Measurements from ENCODE around the gene JTB.

JTB gene

GRCh38 chr1:153932156-153933131, 45.0 kb downstream of the JTB start:
- no peak for DNase-seq (ENCODE audit: low read depth)

DNA sequence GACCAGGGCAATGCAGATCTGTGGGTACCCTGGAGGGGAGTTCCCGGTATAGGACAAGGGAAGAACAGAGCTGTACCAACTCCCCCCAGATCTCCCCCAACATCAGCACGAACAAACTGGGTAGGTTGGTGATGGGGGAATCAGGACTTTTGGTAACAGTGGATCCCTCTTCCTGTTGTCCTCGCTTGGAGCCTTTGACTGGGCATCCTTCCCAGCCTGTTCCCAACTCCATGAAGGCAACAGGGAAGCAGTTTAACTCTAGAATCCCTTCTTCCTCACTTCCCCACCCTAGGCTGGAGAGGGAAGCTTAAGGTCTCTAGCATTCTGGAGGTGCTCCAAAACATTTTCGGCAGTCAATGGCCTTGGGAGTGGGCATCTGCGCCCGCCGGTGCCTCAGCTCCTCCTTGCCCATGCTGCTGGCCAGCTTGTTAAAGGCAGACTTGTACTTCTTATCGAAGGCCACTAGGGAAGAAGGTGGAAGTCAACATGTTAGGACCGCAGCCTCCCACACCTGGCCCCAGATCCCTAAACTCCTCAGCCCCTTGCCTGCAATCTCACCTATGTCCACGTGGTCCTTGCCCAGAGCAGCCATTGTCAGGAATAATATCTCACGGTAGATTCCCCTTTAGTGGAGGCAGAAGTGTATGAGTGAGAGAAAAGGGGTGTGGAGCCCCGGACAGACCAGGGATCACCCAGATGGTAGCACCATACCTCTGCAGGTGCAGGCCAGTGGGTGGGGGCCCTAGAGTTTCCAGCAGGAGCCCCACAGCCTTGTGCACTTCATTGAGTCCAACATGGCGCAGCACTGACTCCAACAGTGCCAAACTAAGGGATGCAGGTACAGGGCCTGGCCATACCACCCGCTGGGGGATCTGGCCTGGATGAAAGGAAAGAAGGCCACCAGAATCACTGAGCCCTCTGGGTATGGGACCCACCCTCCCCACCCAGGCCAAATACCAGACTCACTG, 47.2 kb downstream of the JTB start:
- no peak for DNase-seq (ENCODE audit: low read depth)

DNA sequence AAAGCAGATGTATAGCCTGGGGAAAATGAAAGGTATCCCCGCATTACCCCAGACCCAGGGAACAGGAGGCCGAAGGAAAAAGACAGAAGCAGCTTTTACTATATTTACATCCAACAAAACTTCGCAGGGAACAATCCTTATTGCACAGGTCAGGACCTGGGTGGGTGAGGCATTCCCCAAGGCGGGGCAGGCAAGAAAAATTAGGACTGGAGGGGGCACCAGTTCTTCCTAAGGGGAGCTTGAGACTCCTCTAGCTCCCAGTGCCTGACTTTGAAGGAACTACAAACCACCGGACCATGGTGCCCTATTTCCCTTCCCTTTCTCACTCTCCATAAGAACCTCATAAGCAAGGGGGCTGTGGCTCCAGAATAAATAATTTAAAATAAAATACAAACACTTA, 48.0 kb downstream of the JTB start:
- DNase-seq (ENCODE audit: low read depth), result no peak

- DNase-seq (ENCODE audit: low read depth), result no peak
Measured at GRCh38 chr1:153928791-153929341, 48.6 kb downstream of the JTB start.

GRCh38 chr1:153928245-153928644, 49.2 kb downstream of the JTB start:
- DNase-seq (ENCODE audit: low read depth), result no peak

DNA sequence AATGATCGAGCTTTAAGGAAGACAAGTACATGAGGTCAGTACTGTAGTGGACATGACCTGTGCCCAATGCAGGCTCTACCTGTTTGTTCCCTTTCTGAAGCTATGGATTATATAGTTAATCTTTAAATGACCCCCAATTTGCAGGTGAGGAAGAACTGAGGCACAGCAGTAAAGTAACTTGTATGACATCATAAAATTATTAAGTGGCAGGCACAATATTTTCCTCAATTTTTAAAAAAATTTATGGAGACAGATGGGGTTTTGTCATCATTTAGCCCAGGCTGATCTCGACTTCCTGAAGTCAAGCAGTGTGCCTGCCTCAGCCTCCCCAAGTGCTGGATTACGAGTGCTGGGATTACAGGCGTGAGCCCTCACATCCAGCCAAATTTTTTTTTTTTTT, 51.1 kb downstream of the JTB start:
- no peak for DNase-seq (ENCODE audit: low read depth)

Measured in activated T-cell treated with anti-CD3 and anti-CD28 coated beads for 48 hours (primary cell).